HEK293 (cell line): ENCODE results near the gene NDST4.
A peak's percentile ranks its signal among the peaks of the same experiment; 100 is the strongest.

ENCODE experiments used
- CTCF ChIA-PET: fragments of 350-600 bp; formaldehyde crosslinking; extraction: SDS; loops from one replicate; lab custom pipeline; 2021; ENCODE audit warnings: antibody characterized with exemption; lab: Yijun Ruan, JAX
- POLR2A ChIA-PET: fragments of 300-600 bp; formaldehyde crosslinking; extraction: SDS; loops from one replicate; lab custom pipeline; 2020; ENCODE audit warnings: antibody characterized with exemption, inconsistent platforms; lab: Yijun Ruan, JAX
- H3K27ac ChIP-seq: fragments of 200-500 bp; sonication (Bioruptor generic); 2 replicates; pipeline ENCODE4 v1.5.1; 2014; ENCODE audit warnings: low read depth, low read length, control low read depth, inconsistent platforms; ENCODE audit errors: extremely low read depth
- H3K36me3 ChIP-seq, 2 experiments: fragments of 200-500 bp in 1 of 2; sonication (Bioruptor generic) in 1 of 2; 1 replicate in 1 of 2; 2 replicates in 1 of 2; pipeline ENCODE4 v1.5.1; 2014 to 2017; ENCODE audit warnings: inconsistent platforms in 2 of 2, low read length in 2 of 2; ENCODE audit not compliant: control insufficient read depth in 2 of 2, insufficient read depth in 1 of 2
- H3K4me1 ChIP-seq: fragments of 200-500 bp; sonication (Bioruptor generic); 2 replicates; pipeline ENCODE4 v1.5.1; 2014; ENCODE audit warnings: mild to moderate bottlenecking, low read length, inconsistent platforms; ENCODE audit not compliant: control insufficient read depth, insufficient read depth
- H3K4me3 ChIP-seq: 2 replicates; pipeline ENCODE4 v1.5.1; 2011; ENCODE audit warnings: low read depth, mild to moderate bottlenecking, control low read depth, low read length, moderate library complexity
- H3K9me3 ChIP-seq: fragments of 200-500 bp; sonication (Bioruptor generic); 2 replicates; pipeline ENCODE4 v1.5.1; 2014; ENCODE audit warnings: low read depth, low read length, inconsistent platforms; ENCODE audit not compliant: control insufficient read depth, insufficient read depth
- EGR2 ChIP-seq: fragments of 450-650 bp; formaldehyde crosslinking; IDR thresholded peaks from 2 replicates; pipeline ENCODE4 v1.5.1; 2016; ENCODE audit warnings: low read depth, missing biosample characterization, missing genetic modification characterization
- GFI1B ChIP-seq: fragments of 450-650 bp; formaldehyde crosslinking; IDR thresholded peaks from 2 replicates; pipeline ENCODE4 v1.5.1; 2016; ENCODE audit warnings: missing biosample characterization, missing genetic modification characterization
- GLIS1 ChIP-seq: fragments of 450-650 bp; formaldehyde crosslinking; IDR thresholded peaks from 2 replicates; pipeline ENCODE4 v1.5.1; 2016; ENCODE audit warnings: missing biosample characterization, missing genetic modification characterization
- KLF10 ChIP-seq: fragments of 450-650 bp; IDR thresholded peaks from 2 replicates; pipeline ENCODE4 v1.5.1; 2018; ENCODE audit warnings: missing biosample characterization, mild to moderate bottlenecking, missing genetic modification characterization
- MZF1 ChIP-seq: fragments of 450-650 bp; formaldehyde crosslinking; IDR thresholded peaks from 2 replicates; pipeline ENCODE4 v1.5.1; 2017; ENCODE audit warnings: missing biosample characterization, missing genetic modification characterization, borderline replicate concordance
- OSR2 ChIP-seq: fragments of 450-650 bp; formaldehyde crosslinking; IDR thresholded peaks from 2 replicates; pipeline ENCODE4 v1.5.1; 2016; ENCODE audit warnings: missing biosample characterization, missing genetic modification characterization
- REST ChIP-seq: fragments of 450-650 bp; formaldehyde crosslinking; IDR thresholded peaks from 2 replicates; pipeline ENCODE4 v1.5.1; 2016; ENCODE audit warnings: missing biosample characterization, missing genetic modification characterization
- SETDB1 ChIP-seq: IDR thresholded peaks from one replicate; pipeline ENCODE4 v1.6.1; 2017; ENCODE audit warnings: mild to moderate bottlenecking, low read length, moderate library complexity, mixed read lengths; ENCODE audit not compliant: insufficient read length
- ZBTB20 ChIP-seq: fragments of 450-650 bp; formaldehyde crosslinking; IDR thresholded peaks from 2 replicates; pipeline ENCODE4 v1.5.1; 2016; ENCODE audit warnings: missing biosample characterization, missing genetic modification characterization
- ZBTB8A ChIP-seq: fragments of 450-650 bp; formaldehyde crosslinking; IDR thresholded peaks from 2 replicates; pipeline ENCODE4 v1.5.1; 2016; ENCODE audit warnings: missing biosample characterization, missing genetic modification characterization
- ZNF114 ChIP-seq: fragments of 450-650 bp; formaldehyde crosslinking; IDR thresholded peaks from 2 replicates; pipeline ENCODE4 v1.5.0; 2017; ENCODE audit warnings: missing biosample characterization, missing genetic modification characterization
- ZNF292 ChIP-seq: fragments of 450-650 bp; formaldehyde crosslinking; IDR thresholded peaks from 2 replicates; pipeline ENCODE4 v1.5.1; 2016; ENCODE audit warnings: low read depth, missing biosample characterization, missing genetic modification characterization, borderline replicate concordance
- ZNF549 ChIP-seq: fragments of 450-650 bp; IDR thresholded peaks from 2 replicates; pipeline ENCODE4 v1.5.1; 2018; ENCODE audit warnings: missing biosample characterization, missing genetic modification characterization, mild to moderate bottlenecking, inconsistent platforms, moderate library complexity
- ZNF596 ChIP-seq: fragments of 450-650 bp; IDR thresholded peaks from 2 replicates; pipeline ENCODE4 v1.5.0; 2018; ENCODE audit warnings: missing biosample characterization, mild to moderate bottlenecking, missing genetic modification characterization, moderate library complexity
- ZNF791 ChIP-seq: fragments of 450-650 bp; formaldehyde crosslinking; IDR thresholded peaks from 2 replicates; pipeline ENCODE4 v1.5.1; 2016; ENCODE audit warnings: missing biosample characterization, missing genetic modification characterization
- TF ChIP-seq, protein P1 (sequence below): fragments of 450-650 bp; formaldehyde crosslinking; conservative IDR thresholded peaks from 2 replicates; pipeline ENCODE4 v1.5.1; 2016; ENCODE audit warnings: low read depth, missing biosample characterization, missing genetic modification characterization
- TF ChIP-seq, protein P2 (sequence below): fragments of 450-650 bp; formaldehyde crosslinking; IDR thresholded peaks from 2 replicates; pipeline ENCODE4 v1.5.1; 2016; ENCODE audit warnings: missing biosample characterization, missing genetic modification characterization, low read depth
- TF ChIP-seq, protein P3 (sequence below): fragments of 450-650 bp; formaldehyde crosslinking; IDR thresholded peaks from 2 replicates; pipeline ENCODE4 v1.5.1; 2016; ENCODE audit warnings: missing biosample characterization, missing genetic modification characterization
- TF ChIP-seq, protein P4 (sequence below): fragments of 450-650 bp; formaldehyde crosslinking; conservative IDR thresholded peaks from 2 replicates; pipeline ENCODE4 v1.5.1; 2016; ENCODE audit warnings: low read depth, missing biosample characterization, missing genetic modification characterization

Gene NDST4

DNA sequence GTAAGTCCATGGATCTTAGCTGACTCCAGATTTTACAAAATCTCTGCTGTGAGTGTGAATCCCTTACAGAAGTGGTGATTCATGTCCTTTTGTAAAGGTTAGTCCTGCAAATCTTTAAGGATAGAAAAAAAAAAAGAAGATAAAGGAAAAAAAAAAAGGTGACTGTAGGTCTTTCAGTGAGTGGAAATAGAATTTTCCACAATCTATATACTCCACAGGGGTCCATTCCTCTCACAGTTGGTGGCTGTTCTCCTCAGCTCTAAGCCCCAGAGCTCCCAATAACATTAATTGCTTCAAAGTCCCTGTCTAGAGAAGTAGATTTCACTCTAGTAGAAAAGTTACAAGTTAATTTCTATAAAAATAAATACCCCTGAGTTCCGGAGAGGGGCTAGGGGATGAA, 189.1 kb downstream of the NDST4 start (continued):
- no peak for TF ChIP-seq MZF1 (tag by site-specific recombination)
- TF ChIP-seq ZNF791 = no peak
- TF ChIP-seq, protein P1, sequence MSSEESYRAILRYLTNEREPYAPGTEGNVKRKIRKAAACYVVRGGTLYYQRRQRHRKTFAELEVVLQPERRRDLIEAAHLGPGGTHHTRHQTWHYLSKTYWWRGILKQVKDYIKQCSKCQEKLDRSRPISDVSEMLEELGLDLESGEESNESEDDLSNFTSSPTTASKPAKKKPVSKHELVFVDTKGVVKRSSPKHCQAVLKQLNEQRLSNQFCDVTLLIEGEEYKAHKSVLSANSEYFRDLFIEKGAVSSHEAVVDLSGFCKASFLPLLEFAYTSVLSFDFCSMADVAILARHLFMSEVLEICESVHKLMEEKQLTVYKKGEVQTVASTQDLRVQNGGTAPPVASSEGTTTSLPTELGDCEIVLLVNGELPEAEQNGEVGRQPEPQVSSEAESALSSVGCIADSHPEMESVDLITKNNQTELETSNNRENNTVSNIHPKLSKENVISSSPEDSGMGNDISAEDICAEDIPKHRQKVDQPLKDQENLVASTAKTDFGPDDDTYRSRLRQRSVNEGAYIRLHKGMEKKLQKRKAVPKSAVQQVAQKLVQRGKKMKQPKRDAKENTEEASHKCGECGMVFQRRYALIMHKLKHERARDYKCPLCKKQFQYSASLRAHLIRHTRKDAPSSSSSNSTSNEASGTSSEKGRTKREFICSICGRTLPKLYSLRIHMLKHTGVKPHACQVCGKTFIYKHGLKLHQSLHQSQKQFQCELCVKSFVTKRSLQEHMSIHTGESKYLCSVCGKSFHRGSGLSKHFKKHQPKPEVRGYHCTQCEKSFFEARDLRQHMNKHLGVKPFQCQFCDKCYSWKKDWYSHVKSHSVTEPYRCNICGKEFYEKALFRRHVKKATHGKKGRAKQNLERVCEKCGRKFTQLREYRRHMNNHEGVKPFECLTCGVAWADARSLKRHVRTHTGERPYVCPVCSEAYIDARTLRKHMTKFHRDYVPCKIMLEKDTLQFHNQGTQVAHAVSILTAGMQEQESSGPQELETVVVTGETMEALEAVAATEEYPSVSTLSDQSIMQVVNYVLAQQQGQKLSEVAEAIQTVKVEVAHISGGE = no peak
- no peak for TF ChIP-seq GFI1B
- no peak for TF ChIP-seq KLF10 (tag by site-specific recombination)
- TF ChIP-seq EGR2 (tag by site-specific recombination) = no peak
- no peak for TF ChIP-seq ZNF114 (tag by site-specific recombination)
- TF ChIP-seq, protein P2, sequence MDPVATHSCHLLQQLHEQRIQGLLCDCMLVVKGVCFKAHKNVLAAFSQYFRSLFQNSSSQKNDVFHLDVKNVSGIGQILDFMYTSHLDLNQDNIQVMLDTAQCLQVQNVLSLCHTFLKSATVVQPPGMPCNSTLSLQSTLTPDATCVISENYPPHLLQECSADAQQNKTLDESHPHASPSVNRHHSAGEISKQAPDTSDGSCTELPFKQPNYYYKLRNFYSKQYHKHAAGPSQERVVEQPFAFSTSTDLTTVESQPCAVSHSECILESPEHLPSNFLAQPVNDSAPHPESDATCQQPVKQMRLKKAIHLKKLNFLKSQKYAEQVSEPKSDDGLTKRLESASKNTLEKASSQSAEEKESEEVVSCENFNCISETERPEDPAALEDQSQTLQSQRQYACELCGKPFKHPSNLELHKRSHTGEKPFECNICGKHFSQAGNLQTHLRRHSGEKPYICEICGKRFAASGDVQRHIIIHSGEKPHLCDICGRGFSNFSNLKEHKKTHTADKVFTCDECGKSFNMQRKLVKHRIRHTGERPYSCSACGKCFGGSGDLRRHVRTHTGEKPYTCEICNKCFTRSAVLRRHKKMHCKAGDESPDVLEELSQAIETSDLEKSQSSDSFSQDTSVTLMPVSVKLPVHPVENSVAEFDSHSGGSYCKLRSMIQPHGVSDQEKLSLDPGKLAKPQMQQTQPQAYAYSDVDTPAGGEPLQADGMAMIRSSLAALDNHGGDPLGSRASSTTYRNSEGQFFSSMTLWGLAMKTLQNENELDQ (tag by site-specific recombination) = no peak
- peak; percentile 17; the same call in 1 of the 2 replicates for TF ChIP-seq GLIS1 (tag by site-specific recombination)
- TF ChIP-seq, all 188 proteins: peak for 4

DNA sequence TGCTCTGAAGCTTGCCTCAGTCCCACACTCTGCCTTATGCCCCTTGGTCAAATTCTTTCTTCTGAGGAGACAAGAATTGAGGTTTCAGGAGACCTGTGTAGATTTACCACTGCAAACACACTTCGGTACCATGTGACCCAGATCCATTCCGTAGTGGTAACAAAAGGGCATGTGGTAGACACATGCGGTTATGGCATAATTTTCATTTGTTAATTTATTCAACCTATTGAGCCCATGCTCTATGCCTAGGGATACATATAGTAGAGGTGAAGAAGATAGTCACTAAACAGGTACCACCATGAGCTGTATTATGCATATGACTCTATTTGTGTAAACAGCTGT, 190.9 kb downstream of the NDST4 start:
- H3K4me3 ChIP-seq = no peak overlapping the region
- POLR2A ChIA-PET = no interaction called here
- H3K9me3 ChIP-seq = no peaks in the 10 kb centered on the region
- peak overlapping the region; percentile 59 for H3K27ac ChIP-seq
- no peaks in the 10 kb centered on the region for H3K36me3 ChIP-seq
- CTCF ChIA-PET = interaction anchor here (0.9 kb wide), 1 partner anchor 76 kb away, joined by 3 read pairs; no protein-coding TSS in a partner anchor
- H3K4me1 ChIP-seq = peaks cover 15% of the 10 kb centered on the region
- TF ChIP-seq ZBTB20 (peak; percentile 63; the same call in 1 of the 2 replicates), OSR2 (tag by site-specific recombination) (no peak), REST (tag by site-specific recombination) (0 out of 2 replicates have a peak, but pooled peaks have one; percentile 11), ZNF596 (tag by site-specific recombination) (no peak), SETDB1 (no peak), ZBTB8A (tag by site-specific recombination) (no peak), ZNF292 (tag by site-specific recombination) (no peak), ZNF549 (tag by site-specific recombination) (no peak)
- TF ChIP-seq, protein P3, sequence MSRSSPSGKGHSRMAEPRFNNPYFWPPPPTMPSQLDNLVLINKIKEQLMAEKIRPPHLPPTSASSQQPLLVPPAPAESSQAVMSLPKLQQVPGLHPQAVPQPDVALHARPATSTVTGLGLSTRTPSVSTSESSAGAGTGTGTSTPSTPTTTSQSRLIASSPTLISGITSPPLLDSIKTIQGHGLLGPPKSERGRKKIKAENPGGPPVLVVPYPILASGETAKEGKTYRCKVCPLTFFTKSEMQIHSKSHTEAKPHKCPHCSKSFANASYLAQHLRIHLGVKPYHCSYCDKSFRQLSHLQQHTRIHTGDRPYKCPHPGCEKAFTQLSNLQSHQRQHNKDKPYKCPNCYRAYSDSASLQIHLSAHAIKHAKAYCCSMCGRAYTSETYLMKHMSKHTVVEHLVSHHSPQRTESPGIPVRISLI (tag by site-specific recombination) = no peak
- TF ChIP-seq, protein P4, sequence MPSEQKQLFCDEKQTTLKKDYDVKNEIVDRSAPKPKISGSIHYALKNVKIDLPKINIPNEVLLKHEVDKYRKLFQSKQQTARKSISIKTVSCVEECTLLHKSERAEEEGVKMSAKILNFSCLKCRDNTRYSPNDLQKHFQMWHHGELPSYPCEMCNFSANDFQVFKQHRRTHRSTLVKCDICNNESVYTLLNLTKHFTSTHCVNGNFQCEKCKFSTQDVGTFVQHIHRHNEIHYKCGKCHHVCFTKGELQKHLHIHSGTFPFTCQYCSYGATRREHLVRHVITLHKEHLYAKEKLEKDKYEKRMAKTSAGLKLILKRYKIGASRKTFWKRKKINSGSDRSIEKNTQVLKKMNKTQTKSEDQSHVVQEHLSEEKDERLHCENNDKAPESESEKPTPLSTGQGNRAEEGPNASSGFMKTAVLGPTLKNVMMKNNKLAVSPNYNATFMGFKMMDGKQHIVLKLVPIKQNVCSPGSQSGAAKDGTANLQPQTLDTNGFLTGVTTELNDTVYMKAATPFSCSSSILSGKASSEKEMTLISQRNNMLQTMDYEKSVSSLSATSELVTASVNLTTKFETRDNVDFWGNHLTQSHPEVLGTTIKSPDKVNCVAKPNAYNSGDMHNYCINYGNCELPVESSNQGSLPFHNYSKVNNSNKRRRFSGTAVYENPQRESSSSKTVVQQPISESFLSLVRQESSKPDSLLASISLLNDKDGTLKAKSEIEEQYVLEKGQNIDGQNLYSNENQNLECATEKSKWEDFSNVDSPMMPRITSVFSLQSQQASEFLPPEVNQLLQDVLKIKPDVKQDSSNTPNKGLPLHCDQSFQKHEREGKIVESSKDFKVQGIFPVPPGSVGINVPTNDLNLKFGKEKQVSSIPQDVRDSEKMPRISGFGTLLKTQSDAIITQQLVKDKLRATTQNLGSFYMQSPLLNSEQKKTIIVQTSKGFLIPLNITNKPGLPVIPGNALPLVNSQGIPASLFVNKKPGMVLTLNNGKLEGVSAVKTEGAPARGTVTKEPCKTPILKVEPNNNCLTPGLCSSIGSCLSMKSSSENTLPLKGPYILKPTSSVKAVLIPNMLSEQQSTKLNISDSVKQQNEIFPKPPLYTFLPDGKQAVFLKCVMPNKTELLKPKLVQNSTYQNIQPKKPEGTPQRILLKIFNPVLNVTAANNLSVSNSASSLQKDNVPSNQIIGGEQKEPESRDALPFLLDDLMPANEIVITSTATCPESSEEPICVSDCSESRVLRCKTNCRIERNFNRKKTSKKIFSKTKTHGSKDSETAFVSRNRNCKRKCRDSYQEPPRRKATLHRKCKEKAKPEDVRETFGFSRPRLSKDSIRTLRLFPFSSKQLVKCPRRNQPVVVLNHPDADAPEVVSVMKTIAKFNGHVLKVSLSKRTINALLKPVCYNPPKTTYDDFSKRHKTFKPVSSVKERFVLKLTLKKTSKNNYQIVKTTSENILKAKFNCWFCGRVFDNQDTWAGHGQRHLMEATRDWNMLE (tag by site-specific recombination) = no peak
